DMS53 treated with DMSO at 0.1 percent for 48 hours (cell line): ENCODE data around the gene ALDH16A1.

Experiments used
- DNase-seq: peaks from one replicate; lab custom pipeline; 2025; ENCODE audit not compliant: unreplicated experiment; lab: John Stamatoyannopoulos, UW

Gene ALDH16A1

DNA sequence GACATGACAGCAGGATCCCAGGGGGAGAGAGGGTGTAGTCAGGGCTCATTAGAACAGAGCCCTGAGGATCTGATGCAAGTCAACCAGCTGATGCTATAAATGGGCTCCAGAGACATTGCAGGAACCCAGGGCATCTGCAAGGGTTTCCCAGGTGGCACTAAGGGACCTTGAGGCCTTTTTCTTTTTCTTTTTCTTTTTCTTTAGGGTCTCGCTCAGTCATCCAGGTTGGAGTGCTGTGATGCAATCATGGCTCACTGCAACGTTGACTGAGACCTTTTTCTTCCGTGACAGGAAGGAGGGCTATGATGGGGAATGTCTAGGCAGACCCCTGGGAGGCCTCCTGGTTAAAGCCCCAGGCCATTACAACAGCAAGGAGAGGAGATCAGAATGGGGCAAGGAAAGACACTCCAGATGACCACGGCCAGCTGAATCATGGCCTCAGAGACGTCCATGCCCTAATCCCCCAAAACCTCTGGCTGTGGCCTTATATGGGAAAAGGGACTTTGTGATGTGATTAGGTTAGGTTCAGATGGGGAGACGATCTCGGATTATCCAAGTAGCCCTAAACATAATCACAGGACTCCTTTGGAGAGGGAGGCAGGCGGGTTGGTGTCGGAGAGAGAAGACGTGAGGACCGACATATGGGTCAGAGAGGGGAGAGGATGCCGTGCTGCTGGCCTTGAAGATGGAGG is 54.9 kb downstream of the ALDH16A1 start:
- DNase-seq = no peak

DNA sequence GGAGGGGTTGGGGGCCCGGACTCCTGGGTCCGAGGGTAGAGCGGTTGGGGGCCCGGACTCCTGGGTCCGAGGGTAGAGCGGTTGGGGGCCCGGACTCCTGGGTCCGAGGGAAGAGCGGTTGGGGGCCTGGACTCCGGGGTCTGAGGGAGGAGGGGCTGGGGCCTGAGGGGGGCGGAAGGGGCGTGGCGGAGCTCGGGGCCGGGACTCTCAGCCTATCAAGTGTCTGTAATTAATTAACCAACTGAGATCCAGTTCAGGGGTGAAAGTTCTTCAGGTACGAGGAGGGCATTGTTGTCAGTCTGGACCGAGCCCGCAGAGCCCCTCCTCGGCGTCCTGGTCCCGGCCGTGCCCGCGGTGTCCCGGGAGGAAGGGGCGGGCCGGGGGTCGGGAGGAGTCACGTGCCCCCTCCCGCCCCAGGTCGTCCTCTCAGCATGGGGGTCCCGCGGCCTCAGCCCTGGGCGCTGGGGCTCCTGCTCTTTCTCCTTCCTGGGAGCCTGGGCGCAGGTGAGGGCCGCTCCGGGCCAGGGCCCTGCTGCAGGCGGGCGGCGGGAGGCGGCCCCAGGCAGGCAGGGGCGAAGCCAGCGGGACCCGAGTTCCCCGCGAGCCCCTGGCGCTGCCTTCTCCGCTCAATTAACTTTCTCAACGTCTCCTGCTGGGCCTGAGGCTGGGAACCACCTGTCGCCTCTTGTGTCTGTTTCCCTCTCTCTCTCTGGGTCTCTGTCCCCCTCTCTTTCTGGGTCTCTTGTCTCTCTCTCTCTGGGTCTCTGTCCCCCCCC is 60.1 kb downstream of the ALDH16A1 start:
- peak; percentile 13 for DNase-seq

DNA sequence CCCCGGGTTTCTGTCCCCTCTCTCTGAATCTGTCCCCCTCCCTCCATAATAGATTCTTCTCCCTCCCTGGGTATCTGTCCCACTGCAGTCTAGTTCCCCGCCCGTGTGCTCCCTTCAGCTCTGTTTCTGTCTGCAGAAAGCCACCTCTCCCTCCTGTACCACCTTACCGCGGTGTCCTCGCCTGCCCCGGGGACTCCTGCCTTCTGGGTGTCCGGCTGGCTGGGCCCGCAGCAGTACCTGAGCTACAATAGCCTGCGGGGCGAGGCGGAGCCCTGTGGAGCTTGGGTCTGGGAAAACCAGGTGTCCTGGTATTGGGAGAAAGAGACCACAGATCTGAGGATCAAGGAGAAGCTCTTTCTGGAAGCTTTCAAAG is 60.7 kb downstream of the ALDH16A1 start:
- no peak for DNase-seq

GRCh38 chr19:49514151-49514550 is 61.1 kb downstream of the ALDH16A1 start:
- no peak for DNase-seq

DNA sequence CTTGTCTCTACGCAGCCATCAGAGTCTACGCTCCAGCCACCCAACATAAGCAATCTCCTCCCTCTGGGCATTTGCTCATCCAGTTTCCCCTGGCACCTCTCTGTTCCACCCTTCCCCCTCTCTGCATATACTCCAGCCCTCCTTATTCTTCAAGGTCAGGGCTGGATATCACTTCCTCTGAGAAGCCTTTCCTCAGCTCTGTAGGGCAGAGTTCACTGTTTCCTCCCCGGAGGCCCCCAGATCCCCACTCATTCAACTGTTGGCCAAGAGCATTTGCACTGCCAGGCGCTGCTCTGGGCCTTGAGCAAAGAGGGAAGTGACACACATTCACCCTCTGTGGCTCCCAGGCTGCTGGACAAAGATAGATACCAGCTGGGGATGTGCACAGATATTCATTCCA is 62.7 kb downstream of the ALDH16A1 start:
- no peak for DNase-seq

DNA sequence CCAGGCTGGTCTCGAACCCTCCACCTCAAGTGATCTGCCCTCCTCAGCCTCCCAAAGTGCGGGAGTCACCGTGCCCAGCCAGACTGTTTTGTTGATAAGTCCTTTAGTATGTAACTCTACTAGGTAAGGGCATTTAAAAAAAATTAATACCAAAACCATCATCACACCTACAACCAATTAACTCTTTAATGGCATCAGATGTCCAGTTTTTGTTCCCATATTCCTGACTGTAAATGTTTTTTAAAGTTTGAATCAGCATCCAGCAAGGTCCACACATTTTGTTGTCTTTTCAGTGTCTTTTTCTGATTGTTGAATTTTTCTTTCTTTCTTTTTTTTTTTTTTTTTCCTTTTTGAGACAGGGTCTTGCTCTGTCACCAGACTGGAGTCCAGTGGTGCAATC is 65.0 kb downstream of the ALDH16A1 start:
- no peak for DNase-seq
